ENCODE measurements around the gene SUPT5H. TPM values are rescaled to one million over a fixed set of nuclear protein-coding genes. Genes with fewer than 3 reads are reported as not detected.

Gene SUPT5H
- total and polyA plus RNA-seq, 2 of the 13 experiments (the other 11 are each of a cell fraction or from before 2014, with no cell fraction given) = 48.2 to 51.7 TPM

DNA sequence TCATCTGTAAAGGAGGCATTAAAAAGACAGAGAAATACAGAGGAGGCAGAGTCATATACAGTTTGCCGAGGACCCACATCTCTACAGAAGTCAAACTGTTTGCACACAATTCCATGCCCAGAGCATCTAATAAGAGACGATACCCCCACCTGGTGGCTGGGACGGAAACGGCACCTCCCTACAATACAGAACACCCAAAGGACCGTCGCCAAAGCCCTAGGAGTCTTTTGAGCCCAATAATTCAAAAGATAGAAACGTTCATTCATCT lies 33.6 kb upstream of the SUPT5H start (continued):
- TF ChIP-seq, protein P1, sequence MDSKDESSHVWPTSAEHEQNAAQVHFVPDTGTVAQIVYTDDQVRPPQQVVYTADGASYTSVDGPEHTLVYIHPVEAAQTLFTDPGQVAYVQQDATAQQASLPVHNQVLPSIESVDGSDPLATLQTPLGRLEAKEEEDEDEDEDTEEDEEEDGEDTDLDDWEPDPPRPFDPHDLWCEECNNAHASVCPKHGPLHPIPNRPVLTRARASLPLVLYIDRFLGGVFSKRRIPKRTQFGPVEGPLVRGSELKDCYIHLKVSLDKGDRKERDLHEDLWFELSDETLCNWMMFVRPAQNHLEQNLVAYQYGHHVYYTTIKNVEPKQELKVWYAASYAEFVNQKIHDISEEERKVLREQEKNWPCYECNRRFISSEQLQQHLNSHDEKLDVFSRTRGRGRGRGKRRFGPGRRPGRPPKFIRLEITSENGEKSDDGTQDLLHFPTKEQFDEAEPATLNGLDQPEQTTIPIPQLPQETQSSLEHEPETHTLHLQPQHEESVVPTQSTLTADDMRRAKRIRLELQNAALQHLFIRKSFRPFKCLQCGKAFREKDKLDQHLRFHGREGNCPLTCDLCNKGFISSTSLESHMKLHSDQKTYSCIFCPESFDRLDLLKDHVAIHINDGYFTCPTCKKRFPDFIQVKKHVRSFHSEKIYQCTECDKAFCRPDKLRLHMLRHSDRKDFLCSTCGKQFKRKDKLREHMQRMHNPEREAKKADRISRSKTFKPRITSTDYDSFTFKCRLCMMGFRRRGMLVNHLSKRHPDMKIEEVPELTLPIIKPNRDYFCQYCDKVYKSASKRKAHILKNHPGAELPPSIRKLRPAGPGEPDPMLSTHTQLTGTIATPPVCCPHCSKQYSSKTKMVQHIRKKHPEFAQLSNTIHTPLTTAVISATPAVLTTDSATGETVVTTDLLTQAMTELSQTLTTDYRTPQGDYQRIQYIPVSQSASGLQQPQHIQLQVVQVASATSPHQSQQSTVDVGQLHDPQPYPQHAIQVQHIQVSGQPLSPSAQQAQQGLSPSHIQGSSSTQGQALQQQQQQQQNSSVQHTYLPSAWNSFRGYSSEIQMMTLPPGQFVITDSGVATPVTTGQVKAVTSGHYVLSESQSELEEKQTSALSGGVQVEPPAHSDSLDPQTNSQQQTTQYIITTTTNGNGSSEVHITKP (CRISPR knock-in tag; IDR thresholded peaks at IDR 0.05; ENCODE audit: low read depth) = no peak
- TF ChIP-seq, protein P2, sequence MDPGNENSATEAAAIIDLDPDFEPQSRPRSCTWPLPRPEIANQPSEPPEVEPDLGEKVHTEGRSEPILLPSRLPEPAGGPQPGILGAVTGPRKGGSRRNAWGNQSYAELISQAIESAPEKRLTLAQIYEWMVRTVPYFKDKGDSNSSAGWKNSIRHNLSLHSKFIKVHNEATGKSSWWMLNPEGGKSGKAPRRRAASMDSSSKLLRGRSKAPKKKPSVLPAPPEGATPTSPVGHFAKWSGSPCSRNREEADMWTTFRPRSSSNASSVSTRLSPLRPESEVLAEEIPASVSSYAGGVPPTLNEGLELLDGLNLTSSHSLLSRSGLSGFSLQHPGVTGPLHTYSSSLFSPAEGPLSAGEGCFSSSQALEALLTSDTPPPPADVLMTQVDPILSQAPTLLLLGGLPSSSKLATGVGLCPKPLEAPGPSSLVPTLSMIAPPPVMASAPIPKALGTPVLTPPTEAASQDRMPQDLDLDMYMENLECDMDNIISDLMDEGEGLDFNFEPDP (CRISPR knock-in tag; conservative IDR thresholded peaks at IDR 0.05) = no peak
- TF ChIP-seq, protein P3, sequence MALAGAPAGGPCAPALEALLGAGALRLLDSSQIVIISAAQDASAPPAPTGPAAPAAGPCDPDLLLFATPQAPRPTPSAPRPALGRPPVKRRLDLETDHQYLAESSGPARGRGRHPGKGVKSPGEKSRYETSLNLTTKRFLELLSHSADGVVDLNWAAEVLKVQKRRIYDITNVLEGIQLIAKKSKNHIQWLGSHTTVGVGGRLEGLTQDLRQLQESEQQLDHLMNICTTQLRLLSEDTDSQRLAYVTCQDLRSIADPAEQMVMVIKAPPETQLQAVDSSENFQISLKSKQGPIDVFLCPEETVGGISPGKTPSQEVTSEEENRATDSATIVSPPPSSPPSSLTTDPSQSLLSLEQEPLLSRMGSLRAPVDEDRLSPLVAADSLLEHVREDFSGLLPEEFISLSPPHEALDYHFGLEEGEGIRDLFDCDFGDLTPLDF (CRISPR knock-in tag; IDR thresholded peaks at IDR 0.05) = no peak
- TF ChIP-seq CBX1 (IDR thresholded peaks at IDR 0.05; ENCODE audit: low read depth) = no peak
- peak; percentile 98 for TF ChIP-seq SMC3 (IDR thresholded peaks at IDR 0.05; ENCODE audit: low read length)
- TF ChIP-seq, protein P4, sequence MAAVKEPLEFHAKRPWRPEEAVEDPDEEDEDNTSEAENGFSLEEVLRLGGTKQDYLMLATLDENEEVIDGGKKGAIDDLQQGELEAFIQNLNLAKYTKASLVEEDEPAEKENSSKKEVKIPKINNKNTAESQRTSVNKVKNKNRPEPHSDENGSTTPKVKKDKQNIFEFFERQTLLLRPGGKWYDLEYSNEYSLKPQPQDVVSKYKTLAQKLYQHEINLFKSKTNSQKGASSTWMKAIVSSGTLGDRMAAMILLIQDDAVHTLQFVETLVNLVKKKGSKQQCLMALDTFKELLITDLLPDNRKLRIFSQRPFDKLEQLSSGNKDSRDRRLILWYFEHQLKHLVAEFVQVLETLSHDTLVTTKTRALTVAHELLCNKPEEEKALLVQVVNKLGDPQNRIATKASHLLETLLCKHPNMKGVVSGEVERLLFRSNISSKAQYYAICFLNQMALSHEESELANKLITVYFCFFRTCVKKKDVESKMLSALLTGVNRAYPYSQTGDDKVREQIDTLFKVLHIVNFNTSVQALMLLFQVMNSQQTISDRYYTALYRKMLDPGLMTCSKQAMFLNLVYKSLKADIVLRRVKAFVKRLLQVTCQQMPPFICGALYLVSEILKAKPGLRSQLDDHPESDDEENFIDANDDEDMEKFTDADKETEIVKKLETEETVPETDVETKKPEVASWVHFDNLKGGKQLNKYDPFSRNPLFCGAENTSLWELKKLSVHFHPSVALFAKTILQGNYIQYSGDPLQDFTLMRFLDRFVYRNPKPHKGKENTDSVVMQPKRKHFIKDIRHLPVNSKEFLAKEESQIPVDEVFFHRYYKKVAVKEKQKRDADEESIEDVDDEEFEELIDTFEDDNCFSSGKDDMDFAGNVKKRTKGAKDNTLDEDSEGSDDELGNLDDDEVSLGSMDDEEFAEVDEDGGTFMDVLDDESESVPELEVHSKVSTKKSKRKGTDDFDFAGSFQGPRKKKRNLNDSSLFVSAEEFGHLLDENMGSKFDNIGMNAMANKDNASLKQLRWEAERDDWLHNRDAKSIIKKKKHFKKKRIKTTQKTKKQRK (IDR thresholded peaks at IDR 0.05; ENCODE audit: low read length) = no peak
- no peak for TF ChIP-seq MYNN (CRISPR knock-in tag; IDR thresholded peaks at IDR 0.05; ENCODE audit: low read depth)
- TF ChIP-seq NFRKB (IDR thresholded peaks at IDR 0.05) = no peak
